Epidermal melanocyte (primary cell): ENCODE data around the gene BICDL1.
"Not testable (repeated sequence)": the region's sequence is repeated elsewhere in the genome, so short reads cannot be mapped to it uniquely, and the experiment has no call there.

ENCODE experiments used
- DNase-seq: peaks from one replicate; pipeline ENCODE4 v3.0.0; 2011; ENCODE audit warnings: low spot score; ENCODE audit not compliant: insufficient read length

BICDL1 gene, protein sequence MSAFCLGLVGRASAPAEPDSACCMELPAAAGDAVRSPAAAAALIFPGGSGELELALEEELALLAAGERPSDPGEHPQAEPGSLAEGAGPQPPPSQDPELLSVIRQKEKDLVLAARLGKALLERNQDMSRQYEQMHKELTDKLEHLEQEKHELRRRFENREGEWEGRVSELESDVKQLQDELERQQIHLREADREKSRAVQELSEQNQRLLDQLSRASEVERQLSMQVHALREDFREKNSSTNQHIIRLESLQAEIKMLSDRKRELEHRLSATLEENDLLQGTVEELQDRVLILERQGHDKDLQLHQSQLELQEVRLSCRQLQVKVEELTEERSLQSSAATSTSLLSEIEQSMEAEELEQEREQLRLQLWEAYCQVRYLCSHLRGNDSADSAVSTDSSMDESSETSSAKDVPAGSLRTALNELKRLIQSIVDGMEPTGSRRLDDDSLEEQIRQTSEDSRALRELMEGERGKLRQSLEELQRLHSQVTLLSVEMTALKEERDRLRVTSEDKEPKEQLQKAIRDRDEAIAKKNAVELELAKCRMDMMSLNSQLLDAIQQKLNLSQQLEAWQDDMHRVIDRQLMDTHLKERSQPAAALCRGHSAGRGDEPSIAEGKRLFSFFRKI

DNA sequence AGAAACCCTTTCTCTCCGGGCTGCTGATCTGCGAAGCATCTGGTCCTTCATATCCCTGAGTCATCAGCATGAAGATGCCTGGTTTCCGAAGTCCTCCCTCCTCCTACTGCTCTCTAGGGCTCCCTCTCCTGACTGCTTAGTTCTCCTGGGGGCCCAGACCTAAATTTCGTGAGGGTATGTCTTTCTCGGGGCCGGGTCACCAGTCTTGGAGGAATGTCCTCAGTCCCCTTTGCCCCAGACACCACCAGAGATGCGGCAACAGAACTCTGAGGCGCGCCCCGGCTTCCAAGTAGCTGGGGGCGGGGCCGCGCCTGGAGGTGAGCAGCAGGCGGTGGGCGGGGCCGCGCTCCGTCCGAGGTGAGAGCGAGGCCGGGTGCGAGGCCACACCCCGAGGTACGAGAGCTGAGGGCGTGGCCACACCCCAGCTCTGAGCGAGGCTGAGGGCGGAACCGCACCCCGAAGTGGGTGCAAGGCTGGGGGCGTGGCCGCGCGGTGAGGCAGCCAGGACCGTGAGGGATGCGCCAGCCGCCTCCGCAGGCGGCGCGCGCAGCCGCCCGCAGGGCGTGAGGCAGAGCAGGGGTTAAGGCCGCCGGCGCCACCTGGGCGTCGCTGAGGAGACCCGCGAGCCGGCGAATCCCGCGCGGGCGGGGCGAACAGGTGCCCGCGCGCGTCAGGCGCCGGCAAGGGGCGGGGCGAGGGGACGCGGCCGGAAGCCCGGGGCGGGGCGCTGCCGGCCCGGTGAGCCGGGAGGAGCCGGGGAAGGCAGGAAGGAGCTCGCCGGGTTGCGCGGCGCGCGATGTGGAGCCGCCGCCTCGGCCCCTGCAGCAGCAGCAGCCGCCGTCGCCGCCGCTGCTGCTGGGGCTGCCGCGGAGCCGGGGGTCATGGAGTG lies at the start of gene BICDL1:
Gene BICDL1 (plus strand): TSS at position 765 of the 889 bp plus-strand sequence. CDS start 633 bp downstream, outside the sequence.
- DNase-seq, result peak; percentile 42

DNA sequence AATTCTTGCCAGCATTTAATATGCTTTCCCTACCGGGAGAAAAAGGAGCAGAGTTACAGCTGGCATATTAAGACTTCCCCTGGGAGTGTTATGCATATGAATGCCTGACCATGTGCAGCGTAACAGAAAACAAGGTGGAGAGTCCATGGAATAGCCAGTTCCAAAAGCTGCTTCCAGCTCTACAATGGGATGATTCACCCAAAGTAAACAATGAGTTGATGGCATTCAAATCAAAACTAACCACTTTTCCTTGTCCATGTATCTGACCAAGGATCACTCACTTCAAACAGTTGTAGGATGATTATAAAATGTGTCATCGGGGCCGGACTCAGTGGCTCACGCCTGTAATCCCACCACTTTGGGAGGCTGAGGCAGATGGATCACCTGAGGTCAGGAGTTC lies 48.1 kb upstream of the BICDL1 start:
- no peak for DNase-seq

- DNase-seq, result no peak
Measured at GRCh38 chr12:119942386-119942785, 46.6 kb upstream of the BICDL1 start.

DNA sequence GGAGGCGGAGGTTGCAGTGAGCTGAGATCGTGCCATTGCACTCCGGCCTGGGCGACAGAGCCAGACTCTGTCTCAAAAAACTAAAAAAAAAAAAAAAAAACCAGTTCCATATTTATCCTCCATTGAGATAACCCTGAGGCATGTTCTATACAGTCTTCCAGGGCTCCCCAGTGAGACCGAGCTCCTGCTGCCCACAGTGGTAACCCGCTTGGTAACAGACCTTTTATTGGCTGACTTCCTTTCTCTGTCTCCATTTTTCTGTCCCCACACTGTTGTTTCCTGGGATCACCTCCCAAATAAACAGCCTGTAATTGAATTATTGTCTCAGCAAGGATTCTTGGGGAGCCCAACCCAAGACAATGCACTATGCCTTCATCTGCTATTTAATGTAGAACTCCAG lies 42.8 kb upstream of the BICDL1 start:
- no peak for DNase-seq

DNA sequence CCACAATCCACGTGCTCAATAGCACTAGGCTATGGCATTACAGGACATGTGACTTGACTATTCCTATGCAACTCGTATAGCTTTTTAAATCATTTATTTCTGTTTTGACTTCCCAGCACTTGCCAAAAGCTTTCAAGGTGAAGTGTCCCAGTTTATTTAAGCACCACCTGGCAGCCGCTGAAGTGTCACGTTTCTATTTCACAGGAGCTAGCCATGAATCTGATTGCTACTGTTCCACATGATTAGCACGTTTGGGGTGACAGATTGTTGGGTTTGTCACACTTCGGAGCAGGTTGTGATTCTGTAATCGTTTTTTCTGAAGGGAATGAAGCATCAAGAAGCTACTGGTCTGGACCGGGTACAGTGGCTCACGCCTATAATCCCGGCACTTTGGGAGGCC lies 39.9 kb upstream of the BICDL1 start:
- no peak for DNase-seq

DNA sequence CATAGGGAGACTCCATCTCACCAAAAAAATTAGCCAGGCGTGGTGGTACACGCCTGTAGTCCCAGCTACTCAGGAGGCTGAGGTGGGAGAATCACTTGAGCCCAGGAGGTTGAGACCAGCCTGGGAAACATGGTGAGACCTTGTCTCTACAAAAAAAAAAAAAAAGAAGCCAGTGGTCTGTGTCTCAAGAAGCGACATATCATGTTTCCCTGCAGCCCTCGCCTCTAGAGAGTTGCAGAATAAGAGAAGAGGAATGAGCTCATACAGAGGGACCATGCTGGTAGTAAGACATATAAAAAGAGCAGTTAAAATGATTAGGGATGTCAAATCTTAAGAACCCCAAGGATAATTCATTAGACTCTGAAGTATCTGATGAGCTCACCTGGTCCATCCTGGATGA lies 39.4 kb upstream of the BICDL1 start:
- no peak for DNase-seq

GRCh38 chr12:119956047-119956446 lies 33.0 kb upstream of the BICDL1 start:
- DNase-seq, result no peak

- no peak for DNase-seq
Measured at GRCh38 chr12:119957135-119957534, 31.9 kb upstream of the BICDL1 start.

DNA sequence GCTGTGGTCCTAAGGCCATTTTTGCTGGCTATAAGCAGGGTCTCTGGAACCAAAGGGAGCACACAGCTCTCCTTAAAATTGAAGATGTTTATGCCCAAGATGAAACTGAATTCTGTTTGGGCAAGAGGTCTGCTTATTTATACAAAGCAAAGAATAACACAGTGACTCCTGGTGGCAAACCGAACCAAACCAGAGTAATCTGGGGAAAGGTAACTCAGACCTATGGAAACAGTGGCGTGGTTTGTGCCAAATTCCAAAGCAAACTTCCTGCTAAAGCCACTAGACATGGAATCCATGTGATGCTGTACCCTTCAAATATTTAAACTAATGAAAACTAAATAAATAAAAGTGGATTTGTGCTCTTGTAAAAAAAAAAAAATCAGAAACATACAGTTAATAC lies 29.6 kb upstream of the BICDL1 start:
- DNase-seq, result no peak

DNA sequence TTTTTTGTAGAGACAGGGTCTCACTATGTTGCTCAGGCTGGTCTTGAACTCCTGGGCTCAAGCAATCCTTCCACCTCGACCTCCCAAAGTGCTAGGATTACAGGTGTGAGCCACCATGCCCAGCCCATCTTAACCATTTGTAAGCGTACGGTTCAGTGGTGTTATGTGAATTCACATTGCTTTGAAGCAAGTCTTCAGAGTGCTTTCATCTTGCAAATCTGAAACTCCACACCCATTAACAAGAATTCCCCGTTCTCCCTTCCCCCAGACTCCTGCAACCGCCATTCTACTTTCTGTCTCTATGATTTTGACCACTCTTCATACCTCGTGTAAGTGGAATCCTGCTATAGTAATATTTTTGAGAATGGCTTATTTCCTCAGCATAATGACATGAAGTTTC lies 24.9 kb upstream of the BICDL1 start:
- no peak for DNase-seq

- DNase-seq, result no peak
Measured at GRCh38 chr12:119964929-119965328, 24.1 kb upstream of the BICDL1 start.

GRCh38 chr12:119980242-119980641 lies 8.8 kb upstream of the BICDL1 start:
- DNase-seq, result no peak

DNA sequence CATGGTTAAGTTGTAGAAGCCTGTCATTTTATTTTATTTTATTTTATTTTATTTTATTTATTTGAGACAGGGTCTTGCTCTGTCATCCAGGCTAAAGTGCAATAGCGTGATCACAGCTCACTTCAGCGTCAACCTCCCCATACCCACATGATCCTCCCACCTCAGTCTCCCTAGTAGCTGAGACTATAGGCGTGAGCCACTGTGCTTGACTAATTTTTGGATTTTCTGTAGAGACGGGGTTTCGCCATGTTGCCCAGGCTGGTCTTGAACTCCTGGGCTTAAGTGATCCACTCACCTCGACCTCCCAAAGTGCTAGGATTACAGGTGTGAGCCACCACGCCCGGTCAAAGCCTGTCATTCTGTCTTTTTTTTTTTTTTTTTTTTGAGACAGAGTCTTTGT lies 8.3 kb upstream of the BICDL1 start:
- not testable (repeated sequence) for DNase-seq

GRCh38 chr12:119989361-119989730 lies 310 bp downstream of the BICDL1 start:
- DNase-seq, result peak; percentile 28

DNA sequence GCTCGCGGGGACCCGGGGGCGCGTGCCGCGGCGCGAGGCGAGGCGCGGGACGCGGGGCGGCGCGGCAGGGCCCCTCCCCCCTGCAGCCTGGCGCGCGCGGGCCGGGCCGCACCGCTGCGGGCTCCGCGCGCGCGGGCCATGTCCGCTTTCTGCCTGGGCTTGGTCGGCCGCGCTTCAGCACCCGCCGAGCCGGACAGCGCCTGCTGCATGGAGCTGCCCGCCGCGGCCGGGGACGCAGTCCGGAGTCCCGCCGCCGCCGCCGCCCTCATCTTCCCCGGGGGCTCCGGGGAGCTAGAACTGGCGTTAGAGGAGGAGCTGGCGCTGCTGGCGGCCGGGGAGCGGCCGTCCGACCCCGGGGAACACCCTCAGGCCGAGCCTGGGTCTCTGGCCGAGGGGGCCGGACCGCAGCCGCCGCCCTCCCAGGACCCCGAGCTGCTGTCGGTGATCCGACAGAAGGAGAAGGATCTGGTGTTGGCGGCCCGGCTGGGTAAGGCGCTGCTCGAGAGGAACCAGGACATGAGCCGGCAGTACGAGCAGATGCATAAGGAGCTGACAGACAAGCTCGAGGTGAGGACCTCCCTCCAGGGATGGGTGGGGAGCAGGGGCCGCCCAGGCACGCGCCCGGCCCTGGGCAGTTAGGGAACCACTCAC lies 820 bp downstream of the BICDL1 start:
- peak; percentile 34 for DNase-seq

DNA sequence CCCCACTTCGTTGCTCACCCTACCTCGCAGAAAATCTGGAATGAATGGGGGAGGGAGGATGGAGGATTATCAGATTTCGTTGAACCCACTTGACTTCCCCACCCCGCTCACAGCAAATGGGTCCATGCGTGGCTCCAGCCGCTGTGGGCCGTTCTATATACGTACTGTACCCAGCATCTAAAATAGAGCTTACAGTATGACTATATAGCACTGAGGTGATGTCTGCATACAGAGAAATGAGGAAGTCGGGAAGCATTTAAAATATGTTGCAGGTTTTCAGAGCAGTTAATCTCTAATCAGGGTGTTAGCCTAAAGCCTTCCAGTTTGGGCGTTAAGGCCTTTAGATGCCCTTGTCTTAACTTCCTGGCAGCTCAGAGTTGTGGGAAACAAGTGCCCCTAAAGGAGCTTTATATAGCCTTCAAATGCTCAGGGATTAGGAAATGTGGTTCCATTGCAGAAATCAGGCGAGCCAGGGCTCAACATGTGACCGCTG lies 1.4 kb downstream of the BICDL1 start:
- DNase-seq, result no peak

DNA sequence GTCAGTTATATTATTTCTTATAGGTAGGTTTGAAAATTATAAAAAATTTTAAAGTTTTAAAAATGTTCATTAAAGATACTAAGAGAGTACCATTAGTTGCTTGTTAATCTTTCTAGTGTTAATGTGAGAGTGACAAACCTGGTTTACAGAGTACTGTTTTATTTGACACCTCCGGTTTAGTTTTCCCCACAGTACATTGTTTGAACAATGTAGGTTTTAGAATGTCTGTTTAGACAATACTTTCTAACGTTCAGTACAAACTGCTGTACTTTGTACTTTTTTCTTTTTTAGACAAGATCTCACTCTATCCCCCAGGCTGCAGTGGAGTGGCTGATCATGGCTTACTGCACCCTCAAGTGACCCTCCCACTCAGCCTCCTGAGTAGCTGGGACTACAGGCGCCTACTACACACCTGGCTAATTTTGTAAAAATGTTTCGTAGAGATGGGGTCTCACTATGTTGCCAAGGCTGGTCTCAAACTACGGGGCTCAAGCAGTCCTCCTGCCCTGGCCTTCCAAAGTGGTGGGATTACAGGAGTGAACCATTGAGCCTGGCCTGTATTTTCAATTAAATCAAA lies 3.2 kb downstream of the BICDL1 start:
- DNase-seq, result no peak

DNA sequence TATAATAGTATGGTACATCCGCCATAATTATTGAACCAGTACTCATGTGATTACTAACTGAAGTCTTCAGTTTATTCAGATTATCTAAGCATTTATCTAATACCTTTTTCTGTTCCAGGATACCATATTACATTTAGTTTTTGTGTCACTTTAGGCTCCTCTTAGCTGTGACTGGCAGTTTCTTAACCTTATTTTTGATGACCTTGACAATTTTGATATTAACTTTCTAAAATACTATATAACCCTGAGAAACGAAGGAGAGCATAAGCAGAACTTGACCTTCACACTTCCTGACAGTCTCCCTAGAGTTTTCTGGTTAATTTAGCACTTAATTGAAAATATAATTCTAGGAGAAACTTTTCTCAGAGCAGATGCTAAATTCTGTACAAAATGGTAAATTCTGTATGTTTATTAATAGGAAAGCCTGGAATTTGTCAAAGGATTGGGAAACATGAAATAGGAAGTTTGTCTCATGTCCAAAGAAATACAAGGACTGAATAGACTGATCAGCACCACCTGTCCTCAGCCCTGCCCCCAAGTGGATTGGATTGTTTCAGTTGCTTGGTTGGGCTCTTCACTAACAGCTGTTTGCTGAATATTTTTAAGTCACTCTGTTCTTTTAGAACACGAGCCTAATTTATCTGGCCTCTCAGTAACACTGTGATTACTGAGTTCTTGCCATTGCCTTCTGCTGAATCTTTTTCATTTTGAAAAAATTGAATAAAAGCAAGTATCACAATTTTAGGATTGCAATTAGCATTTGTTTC lies 6.0 kb downstream of the BICDL1 start:
- DNase-seq, result no peak

DNA sequence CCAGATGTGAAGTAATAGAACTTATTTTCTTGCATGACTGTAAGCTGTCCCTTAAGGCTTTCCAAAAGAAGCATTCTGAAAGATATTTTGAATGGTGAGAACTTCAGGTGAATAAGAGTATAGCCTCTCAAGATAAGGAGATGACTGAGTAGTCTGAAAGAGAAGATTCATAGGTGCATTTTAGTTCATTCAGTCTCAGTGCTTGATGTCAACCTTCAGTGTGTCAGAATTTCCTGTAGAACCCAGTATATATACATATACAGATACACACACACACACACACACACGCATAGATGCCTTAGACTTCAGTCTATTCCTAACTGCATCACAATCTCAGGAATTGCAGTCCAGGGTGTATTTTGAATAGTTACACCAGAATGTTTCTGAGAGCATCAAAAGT lies 7.4 kb downstream of the BICDL1 start:
- no peak for DNase-seq
